HepG2 (cell line): ENCODE data around the gene ACADVL. TPM values are rescaled to one million over a fixed set of nuclear protein-coding genes. Genes with fewer than 3 reads are reported as not detected.

Experiments
- ATAD3A ChIP-seq: sonication (generic); formaldehyde crosslinking; IDR thresholded peaks from 2 replicates; pipeline ENCODE4 v1.4.0; 2020; ENCODE audit warnings: missing genetic modification reagents
- FLYWCH1 ChIP-seq: sonication (generic); formaldehyde crosslinking; IDR thresholded peaks from 2 replicates; pipeline ENCODE4 v1.8.1; 2023; ENCODE audit warnings: mild to moderate bottlenecking, missing genetic modification reagents
- GTF2F1 ChIP-seq: fragments of 150-350 bp; IDR thresholded peaks from 2 replicates; pipeline ENCODE4 v1.6.1; 2014; ENCODE audit warnings: low read length
- PRMT3 ChIP-seq: sonication (generic); formaldehyde crosslinking; IDR thresholded peaks from 2 replicates; pipeline ENCODE4 v1.8.1; 2022; ENCODE audit warnings: low read depth, mild to moderate bottlenecking, moderate library complexity, missing genetic modification reagents, borderline replicate concordance
- SIX4 ChIP-seq: sonication (generic); formaldehyde crosslinking; IDR thresholded peaks from 2 replicates; pipeline ENCODE4 v1.4.0; 2020; ENCODE audit warnings: missing genetic modification reagents
- ZNF33A ChIP-seq: sonication (generic); formaldehyde crosslinking; IDR thresholded peaks from 2 replicates; pipeline ENCODE4 v1.5.1; 2020; ENCODE audit warnings: missing genetic modification reagents, mild to moderate bottlenecking, moderate library complexity, borderline replicate concordance
- ZNF44 ChIP-seq: sonication (generic); formaldehyde crosslinking; IDR thresholded peaks from 2 replicates; pipeline ENCODE4 v1.5.1; 2020; ENCODE audit warnings: mild to moderate bottlenecking, missing genetic modification reagents
- ZNF557 ChIP-seq: sonication (generic); formaldehyde crosslinking; IDR thresholded peaks from 2 replicates; pipeline ENCODE4 v1.4.0; 2020; ENCODE audit warnings: missing genetic modification reagents
- ZNF570 ChIP-seq: sonication (generic); formaldehyde crosslinking; IDR thresholded peaks from 2 replicates; pipeline ENCODE4 v1.4.0; 2020; ENCODE audit warnings: mild to moderate bottlenecking, missing genetic modification reagents, borderline replicate concordance
- ZNF766 ChIP-seq: sonication (generic); formaldehyde crosslinking; IDR thresholded peaks from 2 replicates; pipeline ENCODE4 v1.5.0; 2020; ENCODE audit warnings: missing genetic modification reagents, borderline replicate concordance
- ZNF816 ChIP-seq: sonication (generic); formaldehyde crosslinking; IDR thresholded peaks from 2 replicates; pipeline ENCODE4 v1.8.0; 2022; ENCODE audit warnings: missing genetic modification reagents, mild to moderate bottlenecking, borderline replicate concordance
- polyA plus RNA-seq, 8 experiments: library from polyadenylated mRNA; depleted of rRNA in 3 of 8; stranded (reverse) in 7 of 8; unstranded in 1 of 8; fragments of >200 nt; fragmentation: Illumina TruSeq in 4 of 8; extraction: Trizol in 4 of 8; gene quantifications; 2 replicates each; pipeline versions ENCODE4 v1.2.1 to v1.2.3, GENCODE V29; 2011 to 2016; ENCODE audit warnings: low read depth in 4 of 8, missing spikeins in 1 of 8, mixed read lengths in 1 of 8; ENCODE audit not compliant: insufficient read depth in 1 of 8
- total RNA-seq, 5 experiments: library from RNA; depleted of rRNA; stranded (reverse); fragments of >200 nt; fragmentation: Illumina TruSeq; extraction: Trizol; gene quantifications; 2 replicates each; pipeline ENCODE4 v1.2.3, GENCODE V29; 2016; ENCODE audit warnings: low read depth in 1 of 5
- TF ChIP-seq, protein P1 (sequence below): sonication (generic); formaldehyde crosslinking; IDR thresholded peaks from 2 replicates; pipeline ENCODE4 v1.5.0; 2020; ENCODE audit warnings: missing genetic modification reagents, mild to moderate bottlenecking, borderline replicate concordance
- TF ChIP-seq, protein P2 (sequence below): sonication (generic); formaldehyde crosslinking; IDR thresholded peaks from 2 replicates; pipeline ENCODE4 v1.4.0; 2020; ENCODE audit warnings: missing genetic modification reagents
- TF ChIP-seq, protein P3 (sequence below): sonication (generic); formaldehyde crosslinking; IDR thresholded peaks from 2 replicates; pipeline ENCODE4 v1.9.0; 2021; ENCODE audit warnings: mild to moderate bottlenecking, missing genetic modification reagents
- TF ChIP-seq, protein P4 (sequence below): IDR thresholded peaks from 2 replicates; pipeline ENCODE4 v1.6.1; 2016; ENCODE audit warnings: mild to moderate bottlenecking
- TF ChIP-seq, protein P5 (sequence below): sonication (generic); formaldehyde crosslinking; IDR thresholded peaks from 2 replicates; pipeline ENCODE4 v1.5.0; 2020; ENCODE audit warnings: missing genetic modification reagents

ACADVL gene
- total and polyA plus RNA-seq, 2 of the 13 experiments (the other 11 are each of a cell fraction or from before 2014, with no cell fraction given) = 219 to 412 TPM

DNA sequence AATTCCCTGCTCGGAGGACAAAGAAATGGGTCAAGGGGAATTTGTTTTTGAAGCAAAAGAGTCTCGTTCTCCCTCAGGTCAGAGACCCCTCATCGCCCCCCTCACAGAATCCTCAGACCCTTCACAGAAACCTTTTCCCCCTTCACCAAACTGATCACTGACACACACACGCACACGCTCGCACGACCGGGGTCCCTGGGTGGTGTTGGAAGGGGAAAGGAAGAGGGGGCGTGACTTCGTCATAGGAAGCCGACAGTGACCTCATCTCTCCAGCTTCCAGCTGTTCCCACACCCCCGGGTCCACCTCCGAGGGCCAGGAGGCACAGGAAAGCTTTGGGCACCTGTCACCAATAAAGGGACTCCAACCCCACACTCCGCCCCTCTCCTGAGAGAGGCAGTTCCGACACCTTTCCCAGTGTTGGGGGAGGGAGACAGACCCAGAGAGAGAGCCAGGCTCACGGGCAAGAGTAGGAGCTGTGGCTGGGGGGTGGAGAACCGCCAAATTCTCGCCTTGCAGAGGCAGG lies 41.7 kb upstream of the ACADVL start (continued):
- TF ChIP-seq FLYWCH1 (CRISPR knock-in tag) = no peak
- TF ChIP-seq ATAD3A = no peak
- TF ChIP-seq, protein P1, sequence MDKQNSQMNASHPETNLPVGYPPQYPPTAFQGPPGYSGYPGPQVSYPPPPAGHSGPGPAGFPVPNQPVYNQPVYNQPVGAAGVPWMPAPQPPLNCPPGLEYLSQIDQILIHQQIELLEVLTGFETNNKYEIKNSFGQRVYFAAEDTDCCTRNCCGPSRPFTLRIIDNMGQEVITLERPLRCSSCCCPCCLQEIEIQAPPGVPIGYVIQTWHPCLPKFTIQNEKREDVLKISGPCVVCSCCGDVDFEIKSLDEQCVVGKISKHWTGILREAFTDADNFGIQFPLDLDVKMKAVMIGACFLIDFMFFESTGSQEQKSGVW (CRISPR knock-in tag) = no peak
- TF ChIP-seq ZNF33A (CRISPR knock-in tag) = 0 out of 2 replicates have a peak, but pooled peaks have one; percentile 68
- TF ChIP-seq, protein P2, sequence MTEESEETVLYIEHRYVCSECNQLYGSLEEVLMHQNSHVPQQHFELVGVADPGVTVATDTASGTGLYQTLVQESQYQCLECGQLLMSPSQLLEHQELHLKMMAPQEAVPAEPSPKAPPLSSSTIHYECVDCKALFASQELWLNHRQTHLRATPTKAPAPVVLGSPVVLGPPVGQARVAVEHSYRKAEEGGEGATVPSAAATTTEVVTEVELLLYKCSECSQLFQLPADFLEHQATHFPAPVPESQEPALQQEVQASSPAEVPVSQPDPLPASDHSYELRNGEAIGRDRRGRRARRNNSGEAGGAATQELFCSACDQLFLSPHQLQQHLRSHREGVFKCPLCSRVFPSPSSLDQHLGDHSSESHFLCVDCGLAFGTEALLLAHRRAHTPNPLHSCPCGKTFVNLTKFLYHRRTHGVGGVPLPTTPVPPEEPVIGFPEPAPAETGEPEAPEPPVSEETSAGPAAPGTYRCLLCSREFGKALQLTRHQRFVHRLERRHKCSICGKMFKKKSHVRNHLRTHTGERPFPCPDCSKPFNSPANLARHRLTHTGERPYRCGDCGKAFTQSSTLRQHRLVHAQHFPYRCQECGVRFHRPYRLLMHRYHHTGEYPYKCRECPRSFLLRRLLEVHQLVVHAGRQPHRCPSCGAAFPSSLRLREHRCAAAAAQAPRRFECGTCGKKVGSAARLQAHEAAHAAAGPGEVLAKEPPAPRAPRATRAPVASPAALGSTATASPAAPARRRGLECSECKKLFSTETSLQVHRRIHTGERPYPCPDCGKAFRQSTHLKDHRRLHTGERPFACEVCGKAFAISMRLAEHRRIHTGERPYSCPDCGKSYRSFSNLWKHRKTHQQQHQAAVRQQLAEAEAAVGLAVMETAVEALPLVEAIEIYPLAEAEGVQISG (CRISPR knock-in tag) = peak; percentile 13; the same call in 1 of the 2 replicates
- no peak for TF ChIP-seq GTF2F1
- no peak for TF ChIP-seq ZNF44 (CRISPR knock-in tag)
- TF ChIP-seq ZNF816 = peak; percentile 63; the same call in 1 of the 2 replicates
- TF ChIP-seq, protein P3, sequence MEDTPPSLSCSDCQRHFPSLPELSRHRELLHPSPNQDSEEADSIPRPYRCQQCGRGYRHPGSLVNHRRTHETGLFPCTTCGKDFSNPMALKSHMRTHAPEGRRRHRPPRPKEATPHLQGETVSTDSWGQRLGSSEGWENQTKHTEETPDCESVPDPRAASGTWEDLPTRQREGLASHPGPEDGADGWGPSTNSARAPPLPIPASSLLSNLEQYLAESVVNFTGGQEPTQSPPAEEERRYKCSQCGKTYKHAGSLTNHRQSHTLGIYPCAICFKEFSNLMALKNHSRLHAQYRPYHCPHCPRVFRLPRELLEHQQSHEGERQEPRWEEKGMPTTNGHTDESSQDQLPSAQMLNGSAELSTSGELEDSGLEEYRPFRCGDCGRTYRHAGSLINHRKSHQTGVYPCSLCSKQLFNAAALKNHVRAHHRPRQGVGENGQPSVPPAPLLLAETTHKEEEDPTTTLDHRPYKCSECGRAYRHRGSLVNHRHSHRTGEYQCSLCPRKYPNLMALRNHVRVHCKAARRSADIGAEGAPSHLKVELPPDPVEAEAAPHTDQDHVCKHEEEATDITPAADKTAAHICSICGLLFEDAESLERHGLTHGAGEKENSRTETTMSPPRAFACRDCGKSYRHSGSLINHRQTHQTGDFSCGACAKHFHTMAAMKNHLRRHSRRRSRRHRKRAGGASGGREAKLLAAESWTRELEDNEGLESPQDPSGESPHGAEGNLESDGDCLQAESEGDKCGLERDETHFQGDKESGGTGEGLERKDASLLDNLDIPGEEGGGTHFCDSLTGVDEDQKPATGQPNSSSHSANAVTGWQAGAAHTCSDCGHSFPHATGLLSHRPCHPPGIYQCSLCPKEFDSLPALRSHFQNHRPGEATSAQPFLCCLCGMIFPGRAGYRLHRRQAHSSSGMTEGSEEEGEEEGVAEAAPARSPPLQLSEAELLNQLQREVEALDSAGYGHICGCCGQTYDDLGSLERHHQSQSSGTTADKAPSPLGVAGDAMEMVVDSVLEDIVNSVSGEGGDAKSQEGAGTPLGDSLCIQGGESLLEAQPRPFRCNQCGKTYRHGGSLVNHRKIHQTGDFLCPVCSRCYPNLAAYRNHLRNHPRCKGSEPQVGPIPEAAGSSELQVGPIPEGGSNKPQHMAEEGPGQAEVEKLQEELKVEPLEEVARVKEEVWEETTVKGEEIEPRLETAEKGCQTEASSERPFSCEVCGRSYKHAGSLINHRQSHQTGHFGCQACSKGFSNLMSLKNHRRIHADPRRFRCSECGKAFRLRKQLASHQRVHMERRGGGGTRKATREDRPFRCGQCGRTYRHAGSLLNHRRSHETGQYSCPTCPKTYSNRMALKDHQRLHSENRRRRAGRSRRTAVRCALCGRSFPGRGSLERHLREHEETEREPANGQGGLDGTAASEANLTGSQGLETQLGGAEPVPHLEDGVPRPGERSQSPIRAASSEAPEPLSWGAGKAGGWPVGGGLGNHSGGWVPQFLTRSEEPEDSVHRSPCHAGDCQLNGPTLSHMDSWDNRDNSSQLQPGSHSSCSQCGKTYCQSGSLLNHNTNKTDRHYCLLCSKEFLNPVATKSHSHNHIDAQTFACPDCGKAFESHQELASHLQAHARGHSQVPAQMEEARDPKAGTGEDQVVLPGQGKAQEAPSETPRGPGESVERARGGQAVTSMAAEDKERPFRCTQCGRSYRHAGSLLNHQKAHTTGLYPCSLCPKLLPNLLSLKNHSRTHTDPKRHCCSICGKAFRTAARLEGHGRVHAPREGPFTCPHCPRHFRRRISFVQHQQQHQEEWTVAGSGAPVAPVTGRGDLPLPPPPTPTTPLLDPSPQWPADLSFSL (CRISPR knock-in tag) = no peak
- TF ChIP-seq PRMT3 (CRISPR knock-in tag) = no peak
- no peak for TF ChIP-seq ZNF557 (CRISPR knock-in tag)
- no peak for TF ChIP-seq ZNF766 (CRISPR knock-in tag)
- TF ChIP-seq SIX4 (CRISPR knock-in tag) = no peak
- TF ChIP-seq ZNF570 (CRISPR knock-in tag) = no peak
- TF ChIP-seq, protein P4, sequence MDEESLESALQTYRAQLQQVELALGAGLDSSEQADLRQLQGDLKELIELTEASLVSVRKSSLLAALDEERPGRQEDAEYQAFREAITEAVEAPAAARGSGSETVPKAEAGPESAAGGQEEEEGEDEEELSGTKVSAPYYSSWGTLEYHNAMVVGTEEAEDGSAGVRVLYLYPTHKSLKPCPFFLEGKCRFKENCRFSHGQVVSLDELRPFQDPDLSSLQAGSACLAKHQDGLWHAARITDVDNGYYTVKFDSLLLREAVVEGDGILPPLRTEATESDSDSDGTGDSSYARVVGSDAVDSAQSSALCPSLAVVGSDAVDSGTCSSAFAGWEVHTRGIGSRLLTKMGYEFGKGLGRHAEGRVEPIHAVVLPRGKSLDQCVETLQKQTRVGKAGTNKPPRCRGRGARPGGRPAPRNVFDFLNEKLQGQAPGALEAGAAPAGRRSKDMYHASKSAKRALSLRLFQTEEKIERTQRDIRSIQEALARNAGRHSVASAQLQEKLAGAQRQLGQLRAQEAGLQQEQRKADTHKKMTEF = no peak; the same call in 1 of the 2 replicates
- TF ChIP-seq, protein P5, sequence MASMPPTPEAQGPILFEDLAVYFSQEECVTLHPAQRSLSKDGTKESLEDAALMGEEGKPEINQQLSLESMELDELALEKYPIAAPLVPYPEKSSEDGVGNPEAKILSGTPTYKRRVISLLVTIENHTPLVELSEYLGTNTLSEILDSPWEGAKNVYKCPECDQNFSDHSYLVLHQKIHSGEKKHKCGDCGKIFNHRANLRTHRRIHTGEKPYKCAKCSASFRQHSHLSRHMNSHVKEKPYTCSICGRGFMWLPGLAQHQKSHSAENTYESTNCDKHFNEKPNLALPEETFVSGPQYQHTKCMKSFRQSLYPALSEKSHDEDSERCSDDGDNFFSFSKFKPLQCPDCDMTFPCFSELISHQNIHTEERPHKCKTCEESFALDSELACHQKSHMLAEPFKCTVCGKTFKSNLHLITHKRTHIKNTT (CRISPR knock-in tag) = no peak
